OCI-LY1 (cell line): ENCODE results near the gene TRPC1.

Source experiments
- H2AFZ ChIP-seq: fragments of 200-600 bp; sonication (generic), shearing (Covaris generic); 2 replicates; pipeline ENCODE4 v1.6.0; 2014; ENCODE audit warnings: antibody characterized with exemption, mild to moderate bottlenecking, low read length
- H3F3A ChIP-seq: fragments of 200-600 bp; sonication (generic), shearing (Covaris generic); 2 replicates; pipeline ENCODE4 v1.6.0; 2014; ENCODE audit warnings: mild to moderate bottlenecking, antibody characterized with exemption, low read length, moderate library complexity; ENCODE audit not compliant: insufficient read depth
- H3K27ac ChIP-seq: fragments of 200-600 bp; sonication (generic); 2 replicates; pipeline ENCODE4 v1.5.1; 2014; ENCODE audit warnings: low read length, mixed run types, mild to moderate bottlenecking, low read depth; ENCODE audit not compliant: poor library complexity, severe bottlenecking
- H3K27me3 ChIP-seq: fragments of 200-600 bp; sonication (generic); 2 replicates; pipeline ENCODE4 v1.6.0; 2014; ENCODE audit warnings: antibody characterized with exemption, mild to moderate bottlenecking, low read length, moderate library complexity; ENCODE audit not compliant: insufficient read depth
- H3K36me3 ChIP-seq: fragments of 200-600 bp; sonication (generic); 2 replicates; pipeline ENCODE4 v1.6.1; 2014; ENCODE audit warnings: mild to moderate bottlenecking, antibody characterized with exemption, low read length, moderate library complexity, mixed read lengths; ENCODE audit not compliant: insufficient read depth
- H3K4me1 ChIP-seq: fragments of 200-600 bp; sonication (generic); 2 replicates; pipeline ENCODE4 v1.5.1; 2014; ENCODE audit warnings: mild to moderate bottlenecking, low read length, moderate library complexity; ENCODE audit not compliant: insufficient read depth, severe bottlenecking
- H3K4me2 ChIP-seq: fragments of 200-600 bp; sonication (generic), shearing (Covaris generic); 2 replicates; pipeline ENCODE4 v1.6.1; 2014; ENCODE audit warnings: low read length
- H3K4me3 ChIP-seq: fragments of 200-600 bp; sonication (generic); 2 replicates; pipeline ENCODE4 v1.5.1; 2014; ENCODE audit warnings: low read length, low read depth, mild to moderate bottlenecking, mixed read lengths; ENCODE audit not compliant: poor library complexity, severe bottlenecking
- H3K79me2 ChIP-seq: fragments of 200-600 bp; shearing (Covaris generic); 2 replicates; pipeline ENCODE4 v1.6.1; 2016; ENCODE audit warnings: mixed run types, low read length, mixed read lengths; ENCODE audit not compliant: insufficient read depth
- H3K9ac ChIP-seq: fragments of 200-600 bp; sonication (generic), shearing (Covaris generic); 2 replicates; pipeline ENCODE4 v1.6.1; 2014; ENCODE audit warnings: mild to moderate bottlenecking, low read length, mixed read lengths
- H3K9me2 ChIP-seq: fragments of 200-600 bp; sonication (generic), shearing (Covaris generic); 2 replicates; pipeline ENCODE4 v1.6.1; 2014; ENCODE audit warnings: low read depth, mild to moderate bottlenecking, low read length, mixed read lengths
- H3K9me3 ChIP-seq: fragments of 200-600 bp; shearing (Covaris generic); 2 replicates; pipeline ENCODE4 v1.6.1; 2014; ENCODE audit warnings: low read length, mixed read lengths
- H4K20me1 ChIP-seq: fragments of 200-600 bp; sonication (generic), shearing (Covaris generic); 2 replicates; pipeline ENCODE4 v1.6.0; 2016; ENCODE audit warnings: mild to moderate bottlenecking, low read length; ENCODE audit not compliant: insufficient read depth
- EZH2 ChIP-seq: fragments of 200-600 bp; sonication (generic), shearing (Covaris generic); IDR thresholded peaks from 2 replicates; pipeline ENCODE4 v1.8.0; 2017; ENCODE audit warnings: borderline replicate concordance, mixed run types, mild to moderate bottlenecking, antibody characterized with exemption, low read length, moderate library complexity, mixed read lengths
- TF ChIP-seq, protein P1 (sequence below): fragments of 200-600 bp; sonication (generic), shearing (Covaris generic); IDR thresholded peaks from 2 replicates; pipeline ENCODE4 v1.5.1; 2017; ENCODE audit warnings: mild to moderate bottlenecking, antibody characterized with exemption, low read length, moderate library complexity, mixed read lengths

Gene TRPC1

GRCh38 chr3:142723968-142724681, at the start of gene TRPC1:
TRPC1 (plus strand) TSS chr3:142724034; CDS start chr3:142724560, 526 bp downstream.
- Histone ChIP-seq H4K20me1 (no peaks in the 10 kb centered on the region), H3K9ac (peak within 1 kb of the TSS; percentile 62), H3K27me3 (no peaks in the 10 kb centered on the region), H3K9me3 (peaks cover 2% of the 10 kb centered on the region; the same call in 1 of the 2 replicates), H2AFZ (peak within 1 kb of the TSS; percentile 11), H3F3A (no peaks in the 10 kb centered on the region), H3K4me2 (peak within 1 kb of the TSS; percentile 74), H3K4me1 (peaks cover 9% of the 10 kb centered on the region), H3K79me2 (no peaks in the 10 kb centered on the region), H3K27ac (no peak within 1 kb of the TSS), H3K4me3 (peak within 1 kb of the TSS; percentile 72), H3K9me2 (no peaks in the 10 kb centered on the region), H3K36me3 (no peaks in the 10 kb centered on the region)
- TF ChIP-seq EZH2 = no peak
- TF ChIP-seq, protein P1, sequence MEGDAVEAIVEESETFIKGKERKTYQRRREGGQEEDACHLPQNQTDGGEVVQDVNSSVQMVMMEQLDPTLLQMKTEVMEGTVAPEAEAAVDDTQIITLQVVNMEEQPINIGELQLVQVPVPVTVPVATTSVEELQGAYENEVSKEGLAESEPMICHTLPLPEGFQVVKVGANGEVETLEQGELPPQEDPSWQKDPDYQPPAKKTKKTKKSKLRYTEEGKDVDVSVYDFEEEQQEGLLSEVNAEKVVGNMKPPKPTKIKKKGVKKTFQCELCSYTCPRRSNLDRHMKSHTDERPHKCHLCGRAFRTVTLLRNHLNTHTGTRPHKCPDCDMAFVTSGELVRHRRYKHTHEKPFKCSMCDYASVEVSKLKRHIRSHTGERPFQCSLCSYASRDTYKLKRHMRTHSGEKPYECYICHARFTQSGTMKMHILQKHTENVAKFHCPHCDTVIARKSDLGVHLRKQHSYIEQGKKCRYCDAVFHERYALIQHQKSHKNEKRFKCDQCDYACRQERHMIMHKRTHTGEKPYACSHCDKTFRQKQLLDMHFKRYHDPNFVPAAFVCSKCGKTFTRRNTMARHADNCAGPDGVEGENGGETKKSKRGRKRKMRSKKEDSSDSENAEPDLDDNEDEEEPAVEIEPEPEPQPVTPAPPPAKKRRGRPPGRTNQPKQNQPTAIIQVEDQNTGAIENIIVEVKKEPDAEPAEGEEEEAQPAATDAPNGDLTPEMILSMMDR = no peak

GRCh38 chr3:142676151-142676550, 47.7 kb upstream of the TRPC1 start:
- no peak overlapping the region for H3K4me3 ChIP-seq
- no peak overlapping the region for H3K4me2 ChIP-seq
- no peaks in the 10 kb centered on the region for H3K9me2 ChIP-seq
- H3K79me2 ChIP-seq = no peaks in the 10 kb centered on the region
- no peaks in the 10 kb centered on the region for H3K9me3 ChIP-seq
- TF ChIP-seq, protein P1 = no peak
- TF ChIP-seq EZH2 = no peak
- no peaks in the 10 kb centered on the region for H4K20me1 ChIP-seq
- no peaks in the 10 kb centered on the region for H3K36me3 ChIP-seq
- H3K9ac ChIP-seq = no peak overlapping the region
- H3K27me3 ChIP-seq = peaks cover 5% of the 10 kb centered on the region
- no peaks in the 10 kb centered on the region for H3F3A ChIP-seq
- no peak overlapping the region for H2AFZ ChIP-seq
- H3K27ac ChIP-seq = no peak overlapping the region
- no peaks in the 10 kb centered on the region for H3K4me1 ChIP-seq

GRCh38 chr3:142680710-142681109, 43.1 kb upstream of the TRPC1 start:
- Histone ChIP-seq H3F3A (no peaks in the 10 kb centered on the region), H3K9ac (no peak overlapping the region), H3K9me3 (no peaks in the 10 kb centered on the region), H2AFZ (no peak overlapping the region), H3K27me3 (peaks cover 5% of the 10 kb centered on the region; the same call in 1 of the 2 replicates), H3K36me3 (no peaks in the 10 kb centered on the region), H3K9me2 (no peaks in the 10 kb centered on the region), H3K79me2 (no peaks in the 10 kb centered on the region), H3K4me3 (no peak overlapping the region), H3K4me2 (no peak overlapping the region), H3K27ac (no peak overlapping the region), H4K20me1 (no peaks in the 10 kb centered on the region), H3K4me1 (no peaks in the 10 kb centered on the region)
- TF ChIP-seq, protein P1 = peak; percentile 27; the same call in 1 of the 2 replicates
- TF ChIP-seq EZH2 = no peak
